ENCODE data around the gene SCYL2.

DNA sequence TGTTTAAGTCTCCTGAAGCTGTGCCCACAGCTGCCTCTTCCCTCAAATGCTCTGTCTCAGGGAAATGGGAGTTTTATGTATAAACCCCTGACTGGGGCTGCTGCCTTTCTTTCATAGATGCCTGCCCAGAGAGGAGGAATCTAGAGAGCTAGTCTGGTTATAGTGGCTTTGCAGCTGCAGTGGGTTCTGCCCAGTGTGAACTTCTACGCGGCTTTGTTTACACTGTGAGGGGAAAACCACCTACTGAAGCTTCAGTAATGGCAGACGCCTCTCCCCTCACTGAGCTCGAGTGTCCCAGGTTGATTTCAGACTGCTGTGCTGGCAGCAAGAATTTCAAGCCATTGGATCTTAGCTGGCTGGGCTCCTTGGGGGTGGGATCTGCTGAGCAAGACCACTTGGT, 36.9 kb downstream of the SCYL2 start:
- TF ChIP-seq, protein P1, sequence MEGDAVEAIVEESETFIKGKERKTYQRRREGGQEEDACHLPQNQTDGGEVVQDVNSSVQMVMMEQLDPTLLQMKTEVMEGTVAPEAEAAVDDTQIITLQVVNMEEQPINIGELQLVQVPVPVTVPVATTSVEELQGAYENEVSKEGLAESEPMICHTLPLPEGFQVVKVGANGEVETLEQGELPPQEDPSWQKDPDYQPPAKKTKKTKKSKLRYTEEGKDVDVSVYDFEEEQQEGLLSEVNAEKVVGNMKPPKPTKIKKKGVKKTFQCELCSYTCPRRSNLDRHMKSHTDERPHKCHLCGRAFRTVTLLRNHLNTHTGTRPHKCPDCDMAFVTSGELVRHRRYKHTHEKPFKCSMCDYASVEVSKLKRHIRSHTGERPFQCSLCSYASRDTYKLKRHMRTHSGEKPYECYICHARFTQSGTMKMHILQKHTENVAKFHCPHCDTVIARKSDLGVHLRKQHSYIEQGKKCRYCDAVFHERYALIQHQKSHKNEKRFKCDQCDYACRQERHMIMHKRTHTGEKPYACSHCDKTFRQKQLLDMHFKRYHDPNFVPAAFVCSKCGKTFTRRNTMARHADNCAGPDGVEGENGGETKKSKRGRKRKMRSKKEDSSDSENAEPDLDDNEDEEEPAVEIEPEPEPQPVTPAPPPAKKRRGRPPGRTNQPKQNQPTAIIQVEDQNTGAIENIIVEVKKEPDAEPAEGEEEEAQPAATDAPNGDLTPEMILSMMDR (conservative IDR thresholded peaks at IDR 0.05 in 1 of 2, IDR thresholded peaks at IDR 0.05 in 1 of 2; ENCODE audit: low read depth in 1 of 2, low read length in 2 of 2) = no peak
- TF ChIP-seq EZH2 (IDR thresholded peaks at IDR 0.05; ENCODE audit: low read length, missing control alignments) = no peak
